Gastrocnemius medialis (tissue), 4 donors: ENCODE results near the gene CACNA2D3. TPM values are rescaled to one million over a fixed set of nuclear protein-coding genes. Genes with fewer than 3 reads are reported as not detected.

Source experiments
- ATAC-seq, 2 donors: fragments of 150-250 bp; one replicate each; pipeline ENCODE4 v1.9.1; 2016
- DNase-seq, 2 donors: peaks; one replicate each; pipeline ENCODE4 v3.0.0-alpha.2; 2019
- H3K27ac ChIP-seq, 4 donors: fragments of 200-600 bp; sonication (generic); 1 replicate in 1 of 4; 2 replicates in 3 of 4; pipeline ENCODE4 v1.5.1; 2016 to 2018; ENCODE audit warnings: mild to moderate bottlenecking in 2 of 4, moderate library complexity in 1 of 4
- H3K27me3 ChIP-seq, 3 donors: fragments of 200-600 bp; sonication (generic) in 2 of 3; 1 replicate in 1 of 3; 2 replicates in 2 of 3; pipeline versions ENCODE4 v1.5.1 to v1.6.0; 2016 to 2019; ENCODE audit warnings: mild to moderate bottlenecking in 1 of 3, moderate library complexity in 1 of 3
- H3K36me3 ChIP-seq, 2 donors: fragments of 200-600 bp; sonication (generic) in 1 of 2; one replicate each; pipeline ENCODE4 v1.5.1; 2017 to 2018
- H3K4me1 ChIP-seq, 2 donors: fragments of 200-600 bp; sonication (generic) in 1 of 2; one replicate each; pipeline ENCODE4 v1.5.1; 2016 to 2017; ENCODE audit warnings: mild to moderate bottlenecking in 2 of 2
- H3K4me3 ChIP-seq, 4 donors: fragments of 200-600 bp; sonication (generic) in 3 of 4; 1 replicate in 1 of 4; 2 replicates in 3 of 4; pipeline ENCODE4 v1.5.1; 2016 to 2019; ENCODE audit warnings: mild to moderate bottlenecking in 2 of 4
- H3K9me3 ChIP-seq, 3 donors: fragments of 200-600 bp; sonication (generic) in 2 of 3; 1 replicate in 1 of 3; 2 replicates in 2 of 3; pipeline ENCODE4 v1.5.1; 2016 to 2019
- POLR2A ChIP-seq, 2 donors: fragments of 450-650 bp; IDR thresholded peaks; one replicate each; pipeline ENCODE4 v1.6.1; 2017; ENCODE audit warnings: antibody characterized with exemption in 2 of 2, mild to moderate bottlenecking in 2 of 2, moderate library complexity in 2 of 2
- in situ Hi-C, 4 donors: fragments of 200-750 bp; cut with MboI; loops; one replicate each; pipeline versions ENCODE4 v1.15.0 to v1.8.0; 2017; ENCODE audit warnings: low sequenced_read_pairs in 4 of 4
- intact Hi-C: fragments of 100-400 bp; cut with DNase I; formaldehyde crosslinking; loops from one replicate; pipeline ENCODE4 v1.15.1; 2023; ENCODE audit warnings: low total_unique reads
- total RNA-seq, 4 donors: library from RNA; depleted of rRNA; stranded (reverse); fragments of >200 nt; gene quantifications; one replicate each; pipeline versions ENCODE4 v1.1.0 to v1.2.3, GENCODE V29; 2016
- TF ChIP-seq, protein P1 (sequence below), 5 experiments: fragments of 450-650 bp in 3 of 5; fragments of 200-600 bp in 2 of 5; sonication (generic) in 2 of 5; IDR thresholded peaks in 4 of 5; conservative IDR thresholded peaks in 1 of 5; 1 replicate in 4 of 5; 2 replicates in 1 of 5; pipeline ENCODE4 v1.5.1; 2016 to 2019; ENCODE audit warnings: antibody characterized with exemption in 5 of 5, mild to moderate bottlenecking in 3 of 5, moderate library complexity in 3 of 5

Gene CACNA2D3
- total RNA-seq, 4 donors from 2014 or later = 4.7 to 14.4 (median 7.1) TPM

- Histone ChIP-seq H3K36me3 (no peaks in the 10 kb centered on the region), H3K4me1 (no peaks in the 10 kb centered on the region), H3K9me3 (no peaks in the 10 kb centered on the region), H3K27me3 (no peaks in the 10 kb centered on the region), H3K27ac (no peak overlapping the region), H3K4me3 (no peak overlapping the region)
- DNase-seq = no peak
- intact Hi-C loops (no loop called here), in situ Hi-C loops (no loop called here)
- TF ChIP-seq, protein P1, sequence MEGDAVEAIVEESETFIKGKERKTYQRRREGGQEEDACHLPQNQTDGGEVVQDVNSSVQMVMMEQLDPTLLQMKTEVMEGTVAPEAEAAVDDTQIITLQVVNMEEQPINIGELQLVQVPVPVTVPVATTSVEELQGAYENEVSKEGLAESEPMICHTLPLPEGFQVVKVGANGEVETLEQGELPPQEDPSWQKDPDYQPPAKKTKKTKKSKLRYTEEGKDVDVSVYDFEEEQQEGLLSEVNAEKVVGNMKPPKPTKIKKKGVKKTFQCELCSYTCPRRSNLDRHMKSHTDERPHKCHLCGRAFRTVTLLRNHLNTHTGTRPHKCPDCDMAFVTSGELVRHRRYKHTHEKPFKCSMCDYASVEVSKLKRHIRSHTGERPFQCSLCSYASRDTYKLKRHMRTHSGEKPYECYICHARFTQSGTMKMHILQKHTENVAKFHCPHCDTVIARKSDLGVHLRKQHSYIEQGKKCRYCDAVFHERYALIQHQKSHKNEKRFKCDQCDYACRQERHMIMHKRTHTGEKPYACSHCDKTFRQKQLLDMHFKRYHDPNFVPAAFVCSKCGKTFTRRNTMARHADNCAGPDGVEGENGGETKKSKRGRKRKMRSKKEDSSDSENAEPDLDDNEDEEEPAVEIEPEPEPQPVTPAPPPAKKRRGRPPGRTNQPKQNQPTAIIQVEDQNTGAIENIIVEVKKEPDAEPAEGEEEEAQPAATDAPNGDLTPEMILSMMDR (IDR thresholded peaks at IDR 0.05 in 4 of 5, conservative IDR thresholded peaks at IDR 0.05 in 1 of 5) = no peak
- TF ChIP-seq POLR2A (IDR thresholded peaks at IDR 0.05) = no peak
- no peak for ATAC-seq
These were observed 225.6 kb downstream of the CACNA2D3 start for GRCh38 chr3:54347933-54348332.

GRCh38 chr3:54349231-54349652, 226.9 kb downstream of the CACNA2D3 start:
- no peaks in the 10 kb centered on the region for H3K9me3 ChIP-seq
- H3K4me3 ChIP-seq = no peak overlapping the region
- TF ChIP-seq, protein P1 (IDR thresholded peaks at IDR 0.05 in 4 of 5, conservative IDR thresholded peaks at IDR 0.05 in 1 of 5) = no peak
- TF ChIP-seq POLR2A (IDR thresholded peaks at IDR 0.05) = no peak
- no peak for DNase-seq
- H3K4me1 ChIP-seq = peaks cover 2 to 6% of the 10 kb centered on the region in 2 donors
- H3K27me3 ChIP-seq = no peaks in the 10 kb centered on the region
- H3K36me3 ChIP-seq = no peaks in the 10 kb centered on the region
- intact Hi-C loops = no loop called here
- no peak overlapping the region for H3K27ac ChIP-seq
- in situ Hi-C loops = no loop called here
- no peak for ATAC-seq

DNA sequence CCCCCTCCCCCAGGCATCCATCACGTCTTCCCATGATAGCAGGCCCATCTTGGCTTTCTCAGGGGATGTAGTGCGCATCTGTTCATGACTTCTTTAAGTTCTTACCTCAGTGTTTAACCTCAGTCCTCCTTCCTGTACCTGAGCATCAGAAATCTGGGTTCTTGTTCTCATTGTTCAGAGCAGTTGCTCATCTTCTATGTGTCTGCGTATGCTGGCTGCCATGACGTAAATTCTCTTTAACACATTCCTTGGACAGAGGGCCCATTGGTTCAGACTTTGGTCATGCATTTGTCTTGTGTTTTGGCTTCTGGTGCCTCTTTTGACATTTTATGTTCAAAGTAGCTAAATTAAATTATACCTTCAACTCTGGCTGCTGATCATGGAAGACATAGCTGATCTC, 227.3 kb downstream of the CACNA2D3 start:
- Histone ChIP-seq H3K36me3 (no peaks in the 10 kb centered on the region), H3K27me3 (no peaks in the 10 kb centered on the region), H3K27ac (no peak overlapping the region), H3K4me1 (peaks cover 2 to 6% of the 10 kb centered on the region in 2 donors), H3K9me3 (no peaks in the 10 kb centered on the region), H3K4me3 (no peak overlapping the region)
- no peak for DNase-seq
- intact Hi-C loops = no loop called here
- in situ Hi-C loops = no loop called here
- no peak for TF ChIP-seq POLR2A (IDR thresholded peaks at IDR 0.05)
- TF ChIP-seq, protein P1 (IDR thresholded peaks at IDR 0.05 in 4 of 5, conservative IDR thresholded peaks at IDR 0.05 in 1 of 5) = no peak
- no peak for ATAC-seq

GRCh38 chr3:54353546-54353945, 231.2 kb downstream of the CACNA2D3 start:
- ATAC-seq (no peak), DNase-seq (no peak)
- TF ChIP-seq, protein P1 (IDR thresholded peaks at IDR 0.05 in 4 of 5, conservative IDR thresholded peaks at IDR 0.05 in 1 of 5) = no peak
- no peak for TF ChIP-seq POLR2A (IDR thresholded peaks at IDR 0.05)
- no peaks in the 10 kb centered on the region for H3K27me3 ChIP-seq
- intact Hi-C loops = no loop called here
- H3K36me3 ChIP-seq = no peaks in the 10 kb centered on the region
- no peak overlapping the region for H3K4me3 ChIP-seq
- no peaks in the 10 kb centered on the region for H3K9me3 ChIP-seq
- H3K4me1 ChIP-seq = peaks cover 39 to 42% of the 10 kb centered on the region in 2 donors
- in situ Hi-C loops = no loop called here
- H3K27ac ChIP-seq = no peak overlapping the region

GRCh38 chr3:54353946-54354345, 231.6 kb downstream of the CACNA2D3 start:
- TF ChIP-seq, protein P1 (IDR thresholded peaks at IDR 0.05 in 4 of 5, conservative IDR thresholded peaks at IDR 0.05 in 1 of 5) = no peak
- TF ChIP-seq POLR2A (IDR thresholded peaks at IDR 0.05) = no peak
- intact Hi-C loops = no loop called here
- no peak for DNase-seq
- no peak for ATAC-seq
- no peaks in the 10 kb centered on the region for H3K9me3 ChIP-seq
- peaks cover 43 to 46% of the 10 kb centered on the region in 2 donors for H3K4me1 ChIP-seq
- H3K4me3 ChIP-seq = no peak overlapping the region
- in situ Hi-C loops = no loop called here
- no peaks in the 10 kb centered on the region for H3K27me3 ChIP-seq
- no peaks in the 10 kb centered on the region for H3K36me3 ChIP-seq
- H3K27ac ChIP-seq = no peak overlapping the region
